IPS-15b (cell line): Measurements from ENCODE around the gene SYTL4.
A peak's percentile ranks its signal among the peaks of the same experiment; 100 is the strongest.

Experiments
- H3K27me3 ChIP-seq: one replicate; pipeline ENCODE4 v1.6.1; 2013; ENCODE audit warnings: low read length; ENCODE audit not compliant: control insufficient read depth, insufficient read depth
- H3K36me3 ChIP-seq: one replicate; pipeline ENCODE4 v1.6.1; 2013; ENCODE audit warnings: low read length; ENCODE audit not compliant: control insufficient read depth, insufficient read depth
- H3K4me1 ChIP-seq: one replicate; pipeline ENCODE4 v1.6.1; 2013; ENCODE audit warnings: mild to moderate bottlenecking, low read length; ENCODE audit not compliant: control insufficient read depth, insufficient read depth
- H3K4me3 ChIP-seq: one replicate; pipeline ENCODE4 v1.5.1; 2013; ENCODE audit warnings: low read depth, low read length
- H3K9ac ChIP-seq: one replicate; pipeline ENCODE4 v1.6.1; 2013; ENCODE audit warnings: low read depth, mild to moderate bottlenecking, low read length
- H3K9me3 ChIP-seq: one replicate; pipeline ENCODE4 v1.6.1; 2013; ENCODE audit warnings: mild to moderate bottlenecking, low read length; ENCODE audit not compliant: control insufficient read depth, insufficient read depth

The SYTL4 gene

DNA sequence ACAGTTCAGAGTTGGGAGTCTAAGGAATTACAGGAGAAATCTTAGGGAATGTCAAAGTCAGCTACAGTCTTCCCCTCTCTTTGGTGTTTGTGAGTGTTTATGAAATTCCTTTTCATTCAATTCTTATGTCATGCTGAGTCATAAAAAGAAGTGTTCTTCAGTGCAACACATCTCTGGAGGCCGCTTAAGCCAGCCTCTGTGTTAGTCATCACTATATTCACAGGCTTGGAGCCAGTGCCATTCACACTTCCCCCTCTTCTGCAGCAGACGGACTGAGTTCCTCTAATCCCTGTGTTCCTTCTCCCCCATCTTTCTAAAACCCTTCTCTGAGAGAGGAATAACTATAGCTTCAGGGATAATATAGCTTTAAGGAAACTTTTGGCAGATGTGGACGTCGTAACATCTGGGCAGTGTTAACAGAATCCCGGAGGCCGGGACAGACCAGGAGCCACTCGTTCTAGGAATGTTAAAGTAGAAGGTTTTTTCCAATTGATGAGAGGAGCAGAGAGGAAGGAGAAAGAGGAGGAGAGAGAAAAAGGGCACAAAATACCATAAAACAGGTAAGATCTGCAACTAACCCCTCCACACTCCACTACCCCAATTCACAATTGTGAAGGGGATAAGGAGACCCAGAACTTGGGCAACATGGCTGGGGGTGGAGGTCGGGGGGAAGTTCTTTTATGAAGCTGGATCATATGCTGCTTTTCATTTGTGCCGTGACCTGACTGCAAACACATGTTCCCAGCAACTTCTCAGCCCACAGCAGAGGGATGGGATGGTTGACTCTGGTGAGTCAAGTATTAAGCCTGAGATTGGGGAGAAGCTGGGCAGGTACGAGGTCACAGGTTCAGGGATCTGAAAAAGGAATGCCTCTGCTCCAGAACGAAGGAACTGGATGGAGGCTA is 87.7 kb downstream of the SYTL4 start, which contains the start of gene SRPX2:
SRPX2 (plus strand) TSS at position 244 of the 905 bp plus-strand sequence. CDS start 2,124 bp downstream, outside the sequence.
- peaks cover 8% of the 10 kb centered on the region for H3K4me1 ChIP-seq

DNA sequence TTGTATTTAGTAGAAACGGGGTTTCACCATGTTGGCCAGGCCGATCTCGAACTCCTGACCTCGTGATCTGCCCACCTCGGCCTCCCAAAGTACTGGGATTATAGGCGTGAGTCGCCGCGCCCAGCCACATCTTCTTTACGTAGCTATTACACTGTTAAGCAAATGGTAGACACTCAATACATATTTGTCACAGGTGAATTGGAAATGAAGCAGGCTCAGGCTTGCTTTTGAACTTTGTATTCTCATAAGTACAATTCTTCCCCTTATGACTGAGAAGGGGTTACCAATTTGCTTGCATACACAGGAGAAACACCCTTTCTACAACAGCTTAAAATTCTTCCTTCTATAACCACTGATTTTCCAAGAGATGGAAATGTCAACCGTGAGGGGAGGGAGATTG is 88.7 kb downstream of the SYTL4 start:
- H3K9me3 ChIP-seq = no peaks in the 10 kb centered on the region
- H3K9ac ChIP-seq = no peak overlapping the region
- no peaks in the 10 kb centered on the region for H3K36me3 ChIP-seq
- peaks cover 8% of the 10 kb centered on the region for H3K4me1 ChIP-seq
- H3K27me3 ChIP-seq = no peaks in the 10 kb centered on the region
- no peak overlapping the region for H3K4me3 ChIP-seq

More for the DNA sequence above, 87.7 kb downstream of the SYTL4 start, which contains the start of gene SRPX2:
- Histone ChIP-seq H3K9me3 (no peaks in the 10 kb centered on the region), H3K9ac (no peak within 1 kb of the TSS), H3K4me3 (no peak within 1 kb of the TSS), H3K27me3 (no peaks in the 10 kb centered on the region), H3K36me3 (no peaks in the 10 kb centered on the region)

DNA sequence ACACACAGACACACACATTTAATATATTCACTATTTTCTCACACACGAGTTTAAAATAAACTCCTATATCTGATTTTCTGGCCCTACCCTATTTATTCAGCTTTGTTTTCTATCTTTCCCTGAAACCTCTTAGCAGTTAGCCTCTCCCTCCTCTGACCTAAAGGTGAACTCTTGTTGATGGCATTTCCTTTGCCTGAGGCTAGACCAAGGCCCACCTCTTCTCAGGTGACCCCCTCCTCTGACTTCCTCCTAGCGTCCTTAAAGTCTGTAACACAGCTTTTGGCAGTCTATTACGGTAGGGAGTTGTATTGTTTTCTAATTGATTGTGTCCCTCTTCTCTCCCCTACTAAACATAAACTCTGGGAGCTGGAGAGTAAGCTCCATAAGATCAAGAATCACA is 89.6 kb downstream of the SYTL4 start:
- H3K4me1 ChIP-seq = peaks cover 8% of the 10 kb centered on the region

DNA sequence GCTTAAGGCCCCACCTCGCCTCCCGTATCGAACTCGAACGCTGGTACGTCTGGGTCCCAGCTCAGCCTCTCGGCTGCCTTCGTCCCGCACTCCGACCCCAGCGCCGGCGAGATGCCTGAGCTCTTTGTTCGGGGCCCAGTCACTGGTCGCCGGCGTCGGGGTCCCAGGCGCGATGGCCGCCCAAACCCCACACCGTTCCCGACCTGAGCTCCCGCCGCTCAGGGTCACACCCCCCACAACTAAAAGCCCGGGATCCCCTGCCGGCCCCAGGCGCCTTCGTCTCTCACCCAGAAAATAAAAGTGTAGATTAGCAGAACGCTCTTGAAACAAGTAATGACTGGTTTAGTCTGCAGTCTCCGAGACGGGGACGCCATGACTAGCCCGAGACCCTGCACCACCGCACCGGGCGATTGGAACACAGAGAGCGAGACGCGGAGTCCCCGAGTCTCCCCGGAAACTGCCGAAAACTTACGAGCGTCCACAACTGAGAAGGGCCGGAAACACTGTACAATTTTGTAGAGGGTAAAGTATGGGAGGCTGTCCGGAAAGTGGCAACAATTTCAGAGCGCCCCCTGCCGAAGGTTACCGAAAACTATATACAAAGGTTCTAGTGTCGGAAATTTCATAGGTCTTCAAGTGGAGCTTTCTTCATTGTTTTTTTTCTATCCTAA is 95.5 kb downstream of the SYTL4 start, which contains the start of gene TSPAN6:
TSPAN6 (minus strand) TSS at position 486 of the 671 bp plus-strand sequence; CDS start at position 374, 112 bp downstream.
- no peaks in the 10 kb centered on the region for H3K9me3 ChIP-seq
- no peaks in the 10 kb centered on the region for H3K27me3 ChIP-seq
- peaks cover 3% of the 10 kb centered on the region for H3K36me3 ChIP-seq
- H3K4me3 ChIP-seq = peak within 1 kb of the TSS; percentile 89
- peak within 1 kb of the TSS; percentile 96 for H3K9ac ChIP-seq
- peaks cover 3% of the 10 kb centered on the region for H3K4me1 ChIP-seq

More for the DNA sequence above, 89.6 kb downstream of the SYTL4 start:
- Histone ChIP-seq H3K9me3 (no peaks in the 10 kb centered on the region), H3K4me3 (no peak overlapping the region), H3K27me3 (no peaks in the 10 kb centered on the region), H3K36me3 (no peaks in the 10 kb centered on the region), H3K9ac (no peak overlapping the region)

DNA sequence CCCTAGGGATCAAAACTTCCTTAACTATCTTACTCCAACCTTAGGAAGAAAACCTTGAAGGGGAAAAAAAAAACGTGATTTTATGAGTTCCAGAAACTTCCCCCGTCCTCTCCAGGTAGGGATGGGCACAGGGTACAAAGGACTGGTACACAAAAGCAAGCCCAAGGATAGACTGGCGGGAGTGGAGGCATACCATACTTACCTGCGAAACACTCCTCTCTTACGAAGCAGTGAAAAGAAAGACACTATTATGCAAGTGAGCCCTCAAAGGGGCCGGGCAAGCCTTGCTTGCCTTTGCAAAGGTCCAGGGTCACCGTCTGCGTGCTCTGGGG is 96.0 kb downstream of the SYTL4 start:
- H3K4me3 ChIP-seq = peak overlapping the region; percentile 89
- H3K27me3 ChIP-seq = no peaks in the 10 kb centered on the region
- H3K4me1 ChIP-seq = peaks cover 3% of the 10 kb centered on the region
- peak overlapping the region; percentile 96 for H3K9ac ChIP-seq
- peaks cover 3% of the 10 kb centered on the region for H3K36me3 ChIP-seq
- H3K9me3 ChIP-seq = no peaks in the 10 kb centered on the region

DNA sequence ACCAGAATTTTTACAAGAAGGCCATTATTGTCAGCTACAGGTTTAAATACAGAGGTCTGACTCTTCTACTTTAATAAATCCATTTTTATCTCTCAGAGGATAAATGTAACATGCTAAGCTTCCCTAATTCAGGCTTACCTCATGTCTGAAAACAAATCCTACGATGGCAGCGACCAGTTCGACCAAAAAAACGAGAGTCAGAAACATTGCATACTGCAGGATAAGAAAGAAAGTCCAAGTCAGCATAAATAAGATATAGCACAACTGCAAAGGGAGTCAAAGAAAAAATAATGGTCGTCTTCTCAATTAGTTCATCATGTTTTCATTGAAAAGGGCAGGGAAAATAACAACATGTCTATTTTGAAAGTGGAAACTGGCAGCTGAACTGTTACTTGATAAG is 96.9 kb downstream of the SYTL4 start:
- Histone ChIP-seq H3K4me1 (peaks cover 3% of the 10 kb centered on the region), H3K27me3 (no peaks in the 10 kb centered on the region), H3K36me3 (peaks cover 6% of the 10 kb centered on the region), H3K9ac (no peak overlapping the region), H3K9me3 (no peaks in the 10 kb centered on the region), H3K4me3 (peak overlapping the region; percentile 89)

DNA sequence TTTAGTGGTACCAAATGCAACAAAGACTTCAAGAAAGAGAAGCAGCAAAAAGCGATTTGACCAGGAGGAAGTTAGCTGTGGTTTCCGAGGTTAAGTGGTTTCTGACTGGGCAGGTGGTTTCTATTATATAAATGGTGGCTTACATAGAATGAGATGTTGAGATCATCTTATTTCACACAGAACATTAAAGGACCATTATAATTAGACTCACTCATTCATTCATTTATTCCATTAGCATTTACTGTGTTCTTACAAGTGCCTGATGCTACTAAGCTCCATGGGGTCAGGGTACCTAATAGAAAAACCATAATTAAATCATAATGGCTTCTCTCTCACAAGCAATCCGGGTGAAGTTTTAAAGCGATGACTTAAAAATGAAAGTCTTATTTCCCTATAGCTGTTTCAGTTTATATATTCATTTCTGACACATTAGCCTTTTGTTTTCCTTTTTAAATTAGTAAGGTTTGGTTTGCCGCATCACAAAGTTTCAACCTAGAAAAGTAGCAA is 105.9 kb downstream of the SYTL4 start:
- Histone ChIP-seq H3K4me3 (no peak overlapping the region), H3K9ac (no peak overlapping the region), H3K4me1 (no peaks in the 10 kb centered on the region), H3K9me3 (no peaks in the 10 kb centered on the region), H3K27me3 (no peaks in the 10 kb centered on the region), H3K36me3 (peaks cover 2% of the 10 kb centered on the region)
